ENCODE measurements around the gene TRIP6. TPM values are rescaled to one million over a fixed set of nuclear protein-coding genes. Genes with fewer than 3 reads are reported as not detected.

The TRIP6 gene
- total RNA-seq, 2 donors from 2014 or later, result 107 to 114 TPM

DNA sequence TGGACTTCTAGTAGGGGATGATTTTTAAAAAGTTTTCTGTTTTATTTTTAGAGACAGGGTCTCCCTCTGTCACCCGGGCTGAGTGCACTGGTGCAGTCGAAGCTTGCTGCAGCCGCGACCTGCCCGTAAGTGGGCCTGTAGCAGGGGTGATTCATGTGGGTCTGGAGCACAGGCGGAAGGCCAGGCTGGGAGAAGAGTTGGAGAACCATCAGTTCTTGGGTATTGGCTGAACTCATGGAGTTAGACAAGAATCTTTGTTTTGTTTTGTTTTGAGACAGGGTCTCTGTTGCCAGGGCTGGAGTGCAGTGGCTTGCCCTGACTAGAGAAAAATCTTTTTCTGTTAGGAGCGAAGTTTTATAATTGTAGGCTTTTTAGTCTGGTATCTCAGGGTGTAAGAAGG, 13.5 kb downstream of the TRIP6 start:
- H3K36me3 Mint-ChIP-seq (ENCODE audit: low read depth), result peaks cover 86% of the 10 kb centered on the region
- no peak overlapping the region for H3K4me3 Mint-ChIP-seq
- Histone ChIP-seq H3K27ac (ENCODE audit: low read depth, low read length) (no peak overlapping the region), H3K36me3 (ENCODE audit: control insufficient read depth, insufficient read depth, low read length) (peaks cover 86% of the 10 kb centered on the region), H3K27me3 (ENCODE audit: control insufficient read depth, insufficient read depth, low read length, poor library complexity, severe bottlenecking) (no peaks in the 10 kb centered on the region), H3K9me3 (ENCODE audit: control insufficient read depth, low read length) (no peaks in the 10 kb centered on the region), H3K4me3 (ENCODE audit: low read length) (no peak overlapping the region), H3K9ac (ENCODE audit: extremely low read depth, low read length, poor library complexity, severe bottlenecking) (no peak overlapping the region), H3K4me1 (ENCODE audit: control insufficient read depth, insufficient read depth, low read length) (no peaks in the 10 kb centered on the region)
- H3K4me1 Mint-ChIP-seq, result peaks cover 13% of the 10 kb centered on the region
- peak overlapping the region; percentile 30 for H3K27ac Mint-ChIP-seq
- no peaks in the 10 kb centered on the region for H3K27me3 Mint-ChIP-seq (ENCODE audit: insufficient read depth)
- TF ChIP-seq CTCF (conservative IDR thresholded peaks at IDR 0.05), result no peak
- WGBS, 2 experiments (ENCODE audit: insufficient coverage in 1 of 2, insufficient read length in 1 of 2), result 98% methylated on average over 7 of the region's 7 CpGs; no CpG with 5 or more reads in 1 of the 2 experiments
- no peak for DNase-seq
- no peaks in the 10 kb centered on the region for H3K9me3 Mint-ChIP-seq

- no peaks in the 10 kb centered on the region for H3K4me1 ChIP-seq (ENCODE audit: control insufficient read depth, insufficient read depth, low read length)
- no peak overlapping the region for H3K9ac ChIP-seq (ENCODE audit: extremely low read depth, low read length, poor library complexity, severe bottlenecking)
- H3K27me3 Mint-ChIP-seq (ENCODE audit: insufficient read depth), result no peaks in the 10 kb centered on the region
- H3K27ac Mint-ChIP-seq, result no peak overlapping the region
- WGBS, 2 experiments (ENCODE audit: insufficient coverage in 1 of 2, insufficient read length in 1 of 2), result 97 to 98% methylated on average over 10 to 20 of the region's 20 CpGs
- H3K9me3 Mint-ChIP-seq, result no peaks in the 10 kb centered on the region
- H3K36me3 ChIP-seq (ENCODE audit: control insufficient read depth, insufficient read depth, low read length), result peaks cover 90% of the 10 kb centered on the region
- no peaks in the 10 kb centered on the region for H3K27me3 ChIP-seq (ENCODE audit: control insufficient read depth, insufficient read depth, low read length, poor library complexity, severe bottlenecking)
- H3K27ac ChIP-seq (ENCODE audit: low read depth, low read length), result no peak overlapping the region
- no peak overlapping the region for H3K4me3 ChIP-seq (ENCODE audit: low read length)
- no peak for TF ChIP-seq CTCF (conservative IDR thresholded peaks at IDR 0.05)
- H3K4me3 Mint-ChIP-seq, result no peak overlapping the region
- peaks cover 88% of the 10 kb centered on the region for H3K36me3 Mint-ChIP-seq (ENCODE audit: low read depth)
- H3K9me3 ChIP-seq (ENCODE audit: control insufficient read depth, low read length), result no peaks in the 10 kb centered on the region
- DNase-seq, result no peak
- peaks cover 10% of the 10 kb centered on the region for H3K4me1 Mint-ChIP-seq
These were observed 13.9 kb downstream of the TRIP6 start for GRCh38 chr7:100881136-100881535.

DNA sequence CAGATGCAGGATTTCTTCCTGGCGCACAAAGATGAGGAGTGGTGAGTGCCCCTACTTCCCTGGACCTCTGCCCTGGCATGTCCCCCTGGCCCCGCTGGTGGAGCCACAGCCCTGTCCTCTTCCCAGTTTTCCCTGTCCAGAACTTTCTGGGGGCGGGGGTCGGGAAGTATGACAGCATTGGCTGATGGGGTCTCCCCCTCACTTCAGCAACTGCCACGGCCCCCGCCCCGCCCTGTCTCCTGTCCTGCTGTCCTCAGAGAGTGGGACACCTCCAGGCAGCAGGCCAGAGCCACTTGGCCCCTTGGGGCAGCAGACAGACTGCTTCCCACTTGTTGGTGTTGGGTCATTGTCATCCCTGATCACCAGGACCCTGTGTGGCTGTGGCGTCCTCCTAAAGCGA, 15.0 kb downstream of the TRIP6 start:
- Mint-ChIP-seq H3K36me3 (ENCODE audit: low read depth) (peaks cover 91% of the 10 kb centered on the region), H3K4me1 (peaks cover 10% of the 10 kb centered on the region), H3K27ac (peak overlapping the region; percentile 5), H3K9me3 (no peaks in the 10 kb centered on the region), H3K27me3 (ENCODE audit: insufficient read depth) (no peaks in the 10 kb centered on the region), H3K4me3 (no peak overlapping the region)
- TF ChIP-seq CTCF (conservative IDR thresholded peaks at IDR 0.05), result no peak
- DNase-seq, result no peak
- Histone ChIP-seq H3K4me1 (ENCODE audit: control insufficient read depth, insufficient read depth, low read length) (no peaks in the 10 kb centered on the region), H3K9me3 (ENCODE audit: control insufficient read depth, low read length) (no peaks in the 10 kb centered on the region), H3K27me3 (ENCODE audit: control insufficient read depth, insufficient read depth, low read length, poor library complexity, severe bottlenecking) (no peaks in the 10 kb centered on the region), H3K27ac (ENCODE audit: low read depth, low read length) (no peak overlapping the region), H3K36me3 (ENCODE audit: control insufficient read depth, insufficient read depth, low read length) (peaks cover 92% of the 10 kb centered on the region), H3K9ac (ENCODE audit: extremely low read depth, low read length, poor library complexity, severe bottlenecking) (no peak overlapping the region), H3K4me3 (ENCODE audit: low read length) (no peak overlapping the region)
- 95 to 100% methylated on average over 1 to 9 of the region's 9 CpGs for WGBS, 2 experiments (ENCODE audit: insufficient coverage in 1 of 2, insufficient read length in 1 of 2)

All from endodermal cell (in vitro differentiated cells).